GM21737 (cell line): ENCODE data around the gene ABCE1.

Experiments used
- ATAC-seq: cut with Tn5 transposase; IDR thresholded peaks from one replicate; pipeline ENCODE4 v1.9.1; 2021; ENCODE audit warnings: mild to moderate bottlenecking, moderate library complexity; ENCODE audit not compliant: unreplicated experiment

The ABCE1 gene

GRCh38 chr4:145097821-145098674 is at the start of gene ABCE1, which contains the start of gene ANAPC10:
ABCE1 (plus strand) TSS chr4:145098311; CDS start chr4:145104413, 6,102 bp downstream.
ANAPC10 (minus strand) TSS chr4:145098196; CDS start chr4:145096099, 2,097 bp downstream.
- ATAC-seq: peak; percentile 78

- ATAC-seq: no peak
Measured at GRCh38 chr4:145048817-145049216, 49.3 kb upstream of the ABCE1 start.

DNA sequence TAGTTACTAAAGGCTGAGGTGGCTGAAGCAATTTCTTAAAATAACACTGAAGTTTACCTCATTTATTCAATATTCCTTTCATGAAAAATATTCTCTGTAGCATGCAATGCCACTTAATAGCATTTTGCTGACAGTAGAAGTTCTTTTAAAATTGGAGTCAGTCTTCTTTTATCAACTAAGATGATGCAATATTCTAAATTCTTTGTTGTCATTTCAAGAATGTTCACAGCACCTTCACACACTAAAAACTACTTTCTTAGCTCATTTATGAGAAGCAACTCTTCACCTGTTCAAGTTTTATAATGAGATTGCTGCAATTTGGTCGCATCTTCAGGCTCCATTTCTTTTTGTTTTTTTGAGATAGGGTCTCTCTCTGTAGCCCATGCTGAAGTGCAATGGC is 48.9 kb upstream of the ABCE1 start:
- ATAC-seq: no peak

DNA sequence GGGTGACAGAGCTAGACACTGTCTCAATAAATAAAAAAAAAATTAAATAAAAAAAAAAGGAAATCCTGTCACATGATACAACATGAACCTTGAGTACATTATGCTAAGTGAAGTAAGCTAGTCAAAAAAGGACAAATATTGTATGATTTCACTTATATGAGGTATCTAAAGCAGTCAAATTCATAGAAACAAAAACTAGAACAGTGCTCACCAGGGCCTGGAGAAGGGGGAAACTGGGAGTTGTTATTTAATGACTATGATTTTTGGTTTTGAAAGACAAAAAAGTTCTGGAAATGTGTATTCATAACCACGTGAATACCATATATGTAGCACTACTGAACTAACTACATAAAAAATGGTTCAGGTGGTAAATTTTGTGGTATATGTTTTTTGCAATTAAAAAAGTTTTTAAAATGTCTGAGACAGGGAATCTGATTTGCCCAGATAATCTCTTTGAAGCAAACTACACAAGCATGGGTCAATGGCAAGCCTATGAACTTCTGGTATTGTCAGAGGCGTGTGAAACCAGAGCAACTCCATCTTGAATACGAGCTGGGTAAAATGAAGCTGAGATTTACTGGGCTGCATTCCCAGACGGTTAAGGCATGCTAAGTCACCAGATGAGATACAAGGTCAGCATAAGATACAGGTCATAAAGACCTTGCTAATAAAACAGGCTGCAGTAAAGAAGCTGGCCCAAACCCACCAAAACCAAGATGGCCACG is 42.4 kb upstream of the ABCE1 start:
- no peak for ATAC-seq

DNA sequence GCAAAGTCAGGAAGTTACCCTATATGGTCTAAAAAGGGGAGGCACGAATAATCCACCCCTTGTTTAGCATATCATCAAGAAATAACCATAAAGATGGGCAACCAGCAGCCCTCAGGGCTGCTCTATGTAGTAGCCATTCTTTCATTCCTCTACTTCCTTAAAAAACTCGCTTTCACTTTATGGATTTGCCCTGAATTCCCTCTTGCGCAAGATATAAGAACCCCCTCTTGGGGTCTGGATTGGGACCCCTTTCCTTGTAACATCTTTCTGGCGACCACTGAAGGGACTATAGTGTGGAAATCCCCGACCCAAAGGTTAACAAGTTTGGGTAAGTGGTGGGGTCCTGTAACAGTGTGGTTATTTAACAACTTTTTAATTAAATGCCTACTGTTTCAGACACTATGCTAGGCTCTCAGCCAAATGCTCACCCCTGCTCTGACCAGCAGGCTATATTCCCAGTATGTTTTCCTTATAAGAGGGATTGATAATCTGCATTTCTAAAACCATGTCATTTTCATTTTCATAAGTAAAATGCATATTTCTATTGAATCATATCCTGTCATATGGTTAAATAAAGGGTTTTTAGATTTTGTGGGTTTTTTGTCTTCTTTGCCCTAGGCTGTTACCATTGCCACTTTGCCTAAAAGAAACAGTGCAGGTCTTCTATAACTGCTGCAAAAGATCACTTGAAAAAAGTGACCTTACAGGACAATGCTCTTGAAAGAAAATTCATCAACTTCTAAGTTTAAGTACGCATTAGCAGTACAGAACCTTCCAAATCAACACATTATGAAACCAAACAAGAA is 41.6 kb upstream of the ABCE1 start:
- no peak for ATAC-seq

DNA sequence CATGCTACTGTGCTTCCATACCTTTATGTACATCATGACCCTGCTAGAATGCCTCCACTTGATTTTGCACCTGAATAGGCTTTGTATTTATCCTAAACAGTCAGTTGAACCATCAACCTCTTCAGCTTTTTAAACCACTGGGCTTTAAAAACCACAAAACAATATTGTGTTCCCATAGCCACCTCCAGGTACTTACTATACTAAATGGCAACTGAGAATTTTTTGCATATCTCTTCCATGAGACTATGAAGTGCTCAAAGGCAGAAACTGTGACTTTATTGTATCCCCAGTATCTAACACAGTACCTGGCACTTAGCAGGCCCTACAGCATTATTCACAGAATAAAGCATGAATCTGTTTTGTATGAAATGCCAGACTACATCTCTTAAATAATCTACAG is 39.9 kb upstream of the ABCE1 start:
- no peak for ATAC-seq

DNA sequence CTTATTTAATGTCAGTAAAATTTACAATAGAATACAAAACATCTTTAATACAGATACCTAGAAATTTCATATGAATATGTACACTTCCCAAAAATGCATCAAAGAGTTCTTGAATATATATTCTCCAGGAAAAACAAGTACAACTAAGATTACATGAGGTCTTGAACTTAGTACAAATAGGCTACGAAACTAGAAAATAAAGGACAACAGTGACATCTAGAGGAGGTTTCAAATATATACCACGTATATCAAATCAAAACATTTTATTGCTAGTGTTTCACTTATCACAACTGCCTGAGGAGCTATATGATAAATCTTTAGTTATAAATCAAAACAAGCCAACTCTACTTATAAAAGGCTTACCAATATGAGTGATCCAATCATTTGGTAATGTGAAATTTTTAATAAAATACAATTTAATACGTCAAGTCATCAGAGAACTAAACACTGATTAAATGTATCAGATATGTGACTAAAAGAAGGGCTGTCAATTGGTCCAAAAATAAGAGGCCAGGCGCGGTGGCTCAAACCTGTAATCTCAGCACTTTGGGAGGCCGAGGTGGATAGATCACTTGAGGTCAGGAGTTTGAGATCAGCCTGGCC is 36.7 kb upstream of the ABCE1 start:
- no peak for ATAC-seq

GRCh38 chr4:145066063-145066501 is 32.0 kb upstream of the ABCE1 start:
- no peak for ATAC-seq

DNA sequence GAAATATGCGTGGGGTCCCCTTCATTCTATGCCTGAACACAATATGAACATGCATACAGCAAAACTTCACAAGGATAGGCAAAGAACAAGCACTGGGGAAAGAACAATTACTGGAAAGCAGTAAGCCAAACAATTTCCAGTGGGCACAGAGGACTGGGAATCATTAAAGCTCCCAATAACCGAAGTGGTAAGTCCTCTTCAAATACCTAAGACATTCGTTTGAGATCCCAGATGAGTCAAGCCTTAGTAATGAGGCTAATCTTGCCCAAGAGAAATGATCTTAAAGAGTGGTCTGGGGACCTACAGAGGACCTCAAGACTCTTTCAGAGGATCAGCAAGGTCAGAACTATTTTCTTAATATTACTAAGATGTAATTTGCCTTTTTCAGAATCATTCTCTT is 28.8 kb upstream of the ABCE1 start:
- ATAC-seq: no peak

DNA sequence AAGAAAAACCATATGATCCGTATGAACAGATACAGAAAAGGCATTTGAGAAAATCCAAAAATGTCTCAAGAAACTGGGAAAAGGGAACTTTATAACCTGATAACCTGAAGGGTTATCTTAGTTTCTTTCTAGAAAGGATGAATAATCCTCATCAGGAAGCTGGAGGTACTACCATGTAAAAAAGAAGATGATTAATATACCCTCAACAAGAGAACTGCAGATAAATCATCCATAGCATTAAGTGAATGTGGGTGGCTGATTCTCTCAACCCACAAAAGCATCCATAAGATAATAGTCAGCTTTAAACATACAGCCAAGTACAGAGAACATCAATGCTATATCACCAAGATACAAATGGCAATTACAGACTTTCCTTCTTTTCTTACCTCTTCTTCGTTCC is 26.6 kb upstream of the ABCE1 start:
- ATAC-seq: no peak

- ATAC-seq: no peak
Measured at GRCh38 chr4:145075742-145076468, 22.2 kb upstream of the ABCE1 start.

- ATAC-seq: no peak
Measured at GRCh38 chr4:145076469-145076855, 21.6 kb upstream of the ABCE1 start.

- no peak for ATAC-seq
Measured at GRCh38 chr4:145081756-145082155, 16.4 kb upstream of the ABCE1 start.

DNA sequence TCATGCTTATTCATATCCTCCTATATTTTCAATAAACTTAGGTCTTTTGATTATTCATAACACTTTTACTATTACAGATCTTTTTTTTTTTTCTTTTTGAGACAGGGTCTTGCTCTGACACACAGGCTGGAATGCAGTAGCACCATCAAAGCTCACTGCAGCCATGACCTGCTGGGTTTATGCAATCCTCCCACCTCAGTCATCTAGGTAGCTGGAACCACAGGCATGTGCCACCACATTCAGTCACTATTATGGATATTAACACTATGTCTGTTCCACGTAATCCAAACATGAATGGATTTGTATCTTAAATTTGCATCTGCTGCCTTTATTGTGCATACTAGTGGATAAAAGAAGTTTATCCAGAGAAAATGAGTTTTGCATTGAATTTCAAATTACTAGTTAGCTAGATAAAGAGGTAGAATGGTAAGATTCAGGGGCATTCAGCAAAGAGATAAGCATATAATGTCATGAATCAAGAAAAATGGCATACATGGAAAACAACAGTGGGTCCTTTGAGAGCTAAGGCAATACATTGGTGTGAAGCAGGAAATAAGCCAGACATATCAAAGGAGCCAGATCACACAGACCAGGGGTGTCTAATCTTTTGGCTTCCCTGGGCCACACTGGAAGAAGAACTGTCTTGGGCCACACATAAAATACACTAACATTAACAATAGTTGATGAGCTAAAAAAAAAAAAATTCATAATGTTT is 14.1 kb upstream of the ABCE1 start:
- ATAC-seq: no peak

DNA sequence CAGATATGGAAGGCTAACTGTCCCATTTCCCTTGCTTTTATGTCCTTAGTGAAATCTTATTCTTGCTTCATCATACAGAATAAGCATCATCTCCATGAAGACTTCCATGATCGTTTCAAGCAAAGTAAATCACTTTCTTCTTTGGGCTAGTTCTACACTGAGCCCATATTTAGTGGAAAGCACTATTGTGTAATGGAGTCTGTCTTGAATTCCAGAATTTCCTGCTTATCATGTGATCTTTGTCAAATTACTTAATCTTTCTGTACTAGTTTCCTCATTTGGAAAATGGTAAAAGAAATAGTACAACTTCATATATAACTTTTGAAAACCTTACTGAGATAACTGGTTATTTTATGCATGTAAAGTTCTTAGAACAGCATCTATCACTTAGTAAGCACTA is 7.7 kb upstream of the ABCE1 start:
- no peak for ATAC-seq

DNA sequence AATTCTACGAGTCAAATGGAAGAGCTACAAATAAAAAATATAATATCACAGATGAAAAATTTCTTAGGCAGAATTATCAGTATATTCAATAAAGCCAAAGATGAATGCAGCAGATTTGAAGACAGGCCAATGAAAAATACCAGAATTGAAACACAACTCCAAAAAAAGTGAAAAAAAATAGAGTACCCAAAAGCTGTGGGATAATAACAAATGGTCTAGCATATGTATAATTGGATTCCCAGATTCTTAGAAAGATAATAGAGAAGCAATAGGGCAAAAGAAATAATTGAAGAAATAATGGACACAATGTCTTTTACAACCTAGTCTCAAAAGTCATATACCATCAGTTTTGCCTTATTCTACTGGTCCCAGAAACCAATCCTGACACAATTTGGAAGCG is 4.5 kb upstream of the ABCE1 start:
- ATAC-seq: no peak

- ATAC-seq: no peak
Measured at GRCh38 chr4:145097331-145097820, 735 bp upstream of the ABCE1 start.

DNA sequence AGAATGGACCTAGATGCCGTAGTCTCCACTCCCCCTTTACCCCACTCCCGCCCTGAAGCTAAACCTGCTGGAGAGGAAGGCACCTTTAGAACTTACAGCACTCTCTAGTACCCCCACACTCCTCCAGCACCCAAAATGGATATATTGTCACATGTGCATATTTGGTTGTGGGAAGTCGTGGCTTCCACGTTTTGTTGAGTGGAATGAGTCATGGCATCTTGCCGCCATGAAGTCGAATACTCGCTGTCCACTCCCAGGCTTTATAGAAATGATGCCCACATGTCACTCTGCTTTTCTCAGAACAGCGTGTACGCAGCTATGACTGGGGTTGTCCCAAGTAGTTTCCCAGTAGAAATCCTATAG is 545 bp downstream of the ABCE1 start:
- peak; percentile 13 for ATAC-seq

GRCh38 chr4:145099653-145100052 is 1.5 kb downstream of the ABCE1 start:
- no peak for ATAC-seq
